GM18511 (cell line): Measurements from ENCODE around the gene MAVS.
"Not testable (repeated sequence)": the region's sequence is repeated elsewhere in the genome, so short reads cannot be mapped to it uniquely, and the experiment has no call there.

Source experiments
- ATAC-seq: cut with Tn5 transposase; IDR thresholded peaks from one replicate; pipeline ENCODE4 v1.9.1; 2021; ENCODE audit warnings: mild to moderate bottlenecking, moderate library complexity; ENCODE audit not compliant: unreplicated experiment

Gene MAVS

GRCh38 chr20:3847429-3847940, 851 bp downstream of the MAVS start:
- no peak for ATAC-seq

DNA sequence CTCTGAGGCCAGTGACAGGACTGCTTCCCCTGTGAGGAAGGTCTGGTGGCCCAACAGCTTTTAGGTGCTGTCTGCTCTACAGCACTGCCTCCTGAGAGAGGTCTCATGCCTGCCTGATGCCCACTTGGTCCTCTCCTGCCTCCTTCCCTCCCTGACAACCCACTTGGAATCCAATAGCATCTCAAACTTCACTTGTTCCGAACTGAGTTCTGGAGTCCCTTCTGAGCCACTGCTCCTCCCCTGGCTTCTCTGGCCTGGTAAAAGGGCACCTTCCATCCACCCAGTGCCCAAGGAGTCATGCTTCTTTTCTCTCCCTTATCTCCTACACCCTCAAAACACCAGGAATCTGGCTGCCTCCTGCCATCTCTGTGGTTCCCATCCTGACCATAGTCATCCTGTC, 1.9 kb downstream of the MAVS start:
- ATAC-seq = no peak

- no peak for ATAC-seq
Observed at GRCh38 chr20:3854462-3854871, 7.8 kb downstream of the MAVS start.

- ATAC-seq = no peak
Observed at GRCh38 chr20:3857405-3857804, 10.8 kb downstream of the MAVS start.

- ATAC-seq = no peak
Observed at GRCh38 chr20:3858689-3859088, 12.1 kb downstream of the MAVS start.

GRCh38 chr20:3861191-3861590, 14.6 kb downstream of the MAVS start:
- no peak for ATAC-seq

DNA sequence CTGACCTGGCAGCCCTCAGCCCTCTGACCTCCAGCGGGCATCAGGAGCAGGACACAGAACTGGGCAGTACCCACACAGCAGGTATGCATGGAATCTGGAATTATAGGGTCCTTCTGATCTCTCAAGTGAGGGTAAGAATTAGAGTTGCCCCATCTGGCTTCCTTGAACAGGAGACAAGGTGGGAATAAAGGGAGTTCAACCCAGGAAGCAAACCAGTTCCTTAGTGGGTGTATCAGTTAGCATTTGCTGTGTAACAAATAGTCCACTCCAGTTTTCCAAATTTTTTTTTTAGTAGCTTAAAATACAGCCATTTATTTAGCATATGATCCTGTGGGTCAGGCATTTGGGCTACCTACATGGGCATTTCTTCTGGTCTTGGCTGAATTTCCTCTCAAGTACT, 15.7 kb downstream of the MAVS start:
- ATAC-seq = no peak

- no peak for ATAC-seq
Observed at GRCh38 chr20:3863317-3863716, 16.7 kb downstream of the MAVS start.

GRCh38 chr20:3864518-3864917, 17.9 kb downstream of the MAVS start:
- no peak for ATAC-seq

GRCh38 chr20:3865152-3865886, 18.7 kb downstream of the MAVS start:
- ATAC-seq = no peak

GRCh38 chr20:3865887-3866407, 19.3 kb downstream of the MAVS start:
- no peak for ATAC-seq

DNA sequence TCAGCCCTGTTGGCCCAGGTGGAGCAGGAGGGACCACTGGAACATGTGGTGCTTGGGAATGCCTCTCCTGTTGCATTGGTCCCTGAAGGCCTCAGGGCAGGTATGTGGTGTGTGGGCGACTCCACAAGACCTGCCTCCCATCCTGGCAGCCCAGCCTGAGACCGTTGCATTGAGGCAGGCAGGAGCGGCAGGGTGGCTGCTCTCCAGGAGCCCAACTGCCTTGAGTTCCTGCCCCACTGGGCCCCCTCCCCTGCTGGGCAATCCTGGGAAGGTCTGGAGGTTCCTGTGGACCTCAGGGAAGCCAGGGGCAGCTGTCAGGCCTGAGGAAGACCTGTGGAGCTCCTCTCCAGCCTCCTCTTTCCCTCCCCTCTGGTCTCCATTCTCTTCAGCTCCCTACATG, 19.8 kb downstream of the MAVS start:
- ATAC-seq = no peak

DNA sequence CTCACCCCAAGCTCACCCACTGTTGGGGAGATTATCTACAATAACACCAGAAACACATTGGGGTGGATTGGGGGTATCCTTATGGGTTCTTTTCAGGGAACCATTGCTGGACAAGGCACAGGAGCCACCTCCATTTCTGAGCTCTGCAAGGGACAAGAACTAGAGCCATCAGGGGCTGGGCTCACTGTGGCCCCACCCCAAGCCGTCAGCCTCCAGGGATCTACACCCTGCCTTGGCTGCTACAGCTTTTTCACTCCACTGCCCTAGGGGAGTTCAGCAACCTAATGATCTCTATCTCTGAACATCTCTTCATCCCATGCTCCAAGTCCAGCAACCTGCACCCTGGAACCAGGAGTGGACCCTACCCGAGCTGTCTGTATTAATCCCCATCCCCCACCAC, 21.2 kb downstream of the MAVS start:
- ATAC-seq = no peak

- ATAC-seq = no peak
Observed at GRCh38 chr20:3869839-3870634, 23.4 kb downstream of the MAVS start.

DNA sequence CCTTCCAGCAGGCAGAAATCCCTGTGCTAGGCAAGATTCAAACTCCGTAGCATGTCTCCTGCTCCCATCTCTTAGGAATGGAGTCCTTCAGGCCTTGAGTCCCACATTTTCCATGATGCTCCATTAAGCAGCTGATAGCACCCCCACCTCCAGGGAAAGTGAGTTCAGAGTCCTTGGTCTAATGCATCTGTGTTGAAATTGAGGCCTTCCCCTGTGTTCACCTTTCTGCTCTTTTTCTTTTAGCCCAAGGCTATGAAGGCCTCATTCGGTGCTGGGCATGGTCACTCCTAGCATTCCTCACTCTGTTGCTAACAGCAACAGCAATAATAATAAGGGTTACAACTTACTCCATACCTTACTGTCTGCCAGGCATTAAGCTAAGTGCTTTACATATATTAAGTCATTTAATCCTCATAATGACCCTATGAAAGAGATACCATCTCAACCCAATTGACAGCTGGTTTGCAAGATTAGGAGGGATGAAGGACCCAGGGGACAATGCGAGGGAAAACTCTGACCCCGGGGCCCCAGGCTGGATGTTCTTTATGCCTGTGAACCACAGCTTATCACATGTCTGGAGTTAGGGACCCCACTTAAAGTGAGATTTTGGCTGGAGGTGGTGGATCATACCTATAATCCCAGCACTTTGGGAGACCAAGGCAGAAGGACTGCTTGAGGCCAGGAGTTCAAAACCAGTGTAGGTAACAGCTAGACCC, 25.1 kb downstream of the MAVS start:
- no peak for ATAC-seq

GRCh38 chr20:3873507-3873906, 26.9 kb downstream of the MAVS start:
- ATAC-seq = no peak

DNA sequence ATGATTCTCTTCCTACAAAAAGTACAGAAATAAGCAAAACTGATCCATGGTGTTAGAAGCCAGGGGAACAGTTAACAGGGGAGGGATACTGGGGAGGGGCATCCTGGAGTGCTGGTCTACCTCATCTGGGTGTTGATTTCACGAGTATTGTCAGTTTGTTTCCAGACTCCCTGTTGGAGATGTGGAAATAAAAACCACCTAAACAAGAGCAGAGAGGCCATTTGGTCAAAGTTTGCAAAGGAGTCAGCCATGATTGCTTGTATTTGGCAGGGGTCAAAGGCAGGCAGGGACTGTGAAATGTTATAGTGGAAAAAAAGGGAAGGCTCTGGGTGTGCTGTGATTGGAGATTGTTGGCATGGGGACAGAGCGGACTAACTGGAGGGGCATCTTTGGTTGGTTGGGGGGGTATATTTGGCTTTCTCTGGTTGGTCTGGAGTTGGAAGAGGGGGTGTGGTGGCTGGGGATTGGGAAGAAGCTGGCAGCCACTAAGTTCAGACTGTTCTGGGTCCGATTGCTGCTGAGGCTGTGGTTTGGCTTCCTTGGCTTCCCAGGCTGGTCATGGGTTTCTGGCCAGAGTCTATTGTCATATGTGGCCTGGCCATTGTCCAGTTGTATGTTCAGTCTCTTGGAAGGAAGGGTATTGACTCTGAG, 27.7 kb downstream of the MAVS start:
- no peak for ATAC-seq

DNA sequence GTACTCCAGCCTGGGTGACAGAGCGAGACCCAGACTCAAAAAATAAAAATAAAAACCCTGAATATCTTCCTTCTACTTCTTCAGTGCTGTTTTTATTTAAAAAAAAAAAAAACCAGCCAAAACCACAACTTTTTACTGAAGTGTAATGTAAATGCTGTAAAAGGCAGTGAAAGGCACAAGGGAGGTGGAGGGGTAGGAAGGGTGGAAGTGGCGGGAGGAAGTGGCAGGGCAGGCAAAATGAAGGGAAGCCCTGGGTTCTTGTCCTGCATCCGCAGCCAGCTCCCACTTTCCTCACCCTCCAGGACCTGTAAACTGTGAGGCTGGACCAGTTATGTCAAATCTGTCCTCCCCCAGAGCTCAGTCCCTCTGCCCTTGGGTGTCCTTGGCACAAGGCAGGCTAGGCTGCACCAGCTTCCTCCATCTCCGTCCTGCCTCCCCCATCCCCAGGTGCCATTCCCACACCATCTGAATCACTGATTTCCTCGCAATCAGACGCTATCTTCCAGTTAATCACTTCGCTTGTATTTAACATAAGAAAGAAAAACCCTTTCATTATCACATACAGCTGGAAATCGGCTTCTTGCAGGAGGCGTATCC, 28.8 kb downstream of the MAVS start:
- no peak for ATAC-seq

DNA sequence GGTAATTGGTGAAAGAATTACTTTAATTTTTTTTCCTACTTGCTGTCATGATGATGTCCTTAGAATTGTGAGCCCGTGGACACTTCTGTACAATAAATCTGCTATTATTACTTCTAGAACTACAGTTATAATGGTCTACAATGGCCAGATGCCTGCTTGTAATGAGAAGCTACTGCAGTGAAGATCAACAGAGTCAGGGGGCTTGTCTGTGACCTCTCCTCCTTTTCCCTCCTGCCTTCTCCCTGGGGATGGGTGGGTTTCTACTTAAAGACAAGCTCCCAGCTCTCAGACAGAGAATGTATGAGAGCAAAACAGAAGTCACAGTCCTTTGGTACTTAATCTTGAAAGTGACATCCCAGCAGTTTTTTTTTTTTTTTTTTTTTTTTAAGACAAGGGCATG, 29.4 kb downstream of the MAVS start:
- ATAC-seq = no peak

DNA sequence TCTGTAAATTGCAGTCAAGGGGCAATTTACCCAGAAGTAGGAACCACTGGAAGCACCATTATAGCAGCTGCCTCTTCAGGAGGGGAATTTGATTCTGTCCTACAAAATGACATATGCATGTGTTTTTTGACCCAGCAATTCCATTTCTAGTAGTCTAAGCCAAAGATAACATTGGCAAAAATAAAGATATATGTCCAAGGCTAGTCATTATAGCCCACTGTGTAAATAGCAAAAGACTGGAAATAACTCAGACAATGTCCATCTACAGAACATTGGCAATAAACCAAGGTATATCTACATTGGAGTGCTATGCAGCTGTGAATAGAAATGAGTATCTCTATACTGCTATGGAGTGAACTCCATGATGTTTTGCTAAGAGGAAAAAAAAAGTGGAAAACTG, 30.0 kb downstream of the MAVS start:
- no peak for ATAC-seq

GRCh38 chr20:3878921-3879274, 32.3 kb downstream of the MAVS start:
- ATAC-seq = not testable (repeated sequence)
